Measurements from ENCODE around the gene HOXB8. TPM values are rescaled to one million over a fixed set of nuclear protein-coding genes. Genes with fewer than 3 reads are reported as not detected.

Gene HOXB8
- total RNA-seq, 1 experiment from 2014 or later, result 0.70 TPM

- Histone ChIP-seq H3K79me2 (ENCODE audit: low read depth) (peaks cover 78% of the 10 kb centered on the region), H3F3A (ENCODE audit: insufficient read depth, low read depth) (peaks cover 22% of the 10 kb centered on the region; the same call in 1 of the 2 replicates), H3K4me2 (peak overlapping the region; percentile 93), H3K36me3 (ENCODE audit: low read depth) (no peaks in the 10 kb centered on the region), H2AFZ (0 out of 2 replicates have a peak overlapping the region, but pooled peaks have one; percentile 57), H3K27ac (no peak overlapping the region), H3K9me2 (ENCODE audit: insufficient read depth) (no peaks in the 10 kb centered on the region), H3K4me1 (replicated peaks; ENCODE audit: insufficient read depth) (peaks cover 19% of the 10 kb centered on the region), H3K27me3 (ENCODE audit: insufficient read depth, low read depth) (no peaks in the 10 kb centered on the region), H4K20me1 (ENCODE audit: insufficient read depth) (peaks cover 41% of the 10 kb centered on the region), H3K4me3 (peak overlapping the region; percentile 74; the same call in 1 of the 2 replicates), H3K9me3 (ENCODE audit: insufficient read depth, low read depth) (no peaks in the 10 kb centered on the region)
- ChIA-PET CTCF (interaction anchor here (0.6 to 0.7 kb wide), 2 partner anchors 114 to 594 kb away, joined by 4 read pairs; no protein-coding TSS in a partner anchor), POLR2A (ENCODE audit: unreplicated experiment) (interaction anchor here (0.5 to 0.7 kb wide), 2 partner anchors 17 to 109 kb away, joined by 3 to 19 read pairs; no protein-coding TSS in a partner anchor)
- BruUV-seq (replicated peaks), result no TSS peak
- no peak for DNase-seq
- intact Hi-C loops (cut with micrococcal nuclease; ENCODE audit: unreplicated experiment), result no loop called here
- TF ChIP-seq EZH2 (IDR thresholded peaks at IDR 0.05; ENCODE audit: low read depth), result no peak
- TF ChIP-seq CTCF (conservative IDR thresholded peaks at IDR 0.05), result no peak
Measured at GRCh38 chr17:48601539-48602425, 13.3 kb downstream of the HOXB8 start.

- peaks cover 19% of the 10 kb centered on the region for H3K4me1 ChIP-seq (replicated peaks; ENCODE audit: insufficient read depth)
- H3K4me3 ChIP-seq, result no peak overlapping the region
- H2AFZ ChIP-seq, result no peak overlapping the region
- peaks cover 22% of the 10 kb centered on the region; the same call in 1 of the 2 replicates for H3F3A ChIP-seq (ENCODE audit: insufficient read depth, low read depth)
- ChIA-PET CTCF (interaction anchor here (0.6 to 0.7 kb wide), 2 partner anchors 114 to 593 kb away, joined by 4 read pairs; no protein-coding TSS in a partner anchor), POLR2A (ENCODE audit: unreplicated experiment) (interaction anchor here (0.5 kb wide), 1 partner anchor 17 kb away, joined by 3 read pairs; no protein-coding TSS in a partner anchor)
- DNase-seq, result no peak
- H3K9me3 ChIP-seq (ENCODE audit: insufficient read depth, low read depth), result no peaks in the 10 kb centered on the region
- no peaks in the 10 kb centered on the region for H3K27me3 ChIP-seq (ENCODE audit: insufficient read depth, low read depth)
- no peak overlapping the region for H3K4me2 ChIP-seq
- no TSS peak for BruUV-seq (replicated peaks)
- H4K20me1 ChIP-seq (ENCODE audit: insufficient read depth), result peaks cover 41% of the 10 kb centered on the region
- no peak overlapping the region for H3K27ac ChIP-seq
- no peaks in the 10 kb centered on the region for H3K36me3 ChIP-seq (ENCODE audit: low read depth)
- intact Hi-C loops (cut with micrococcal nuclease; ENCODE audit: unreplicated experiment), result no loop called here
- peaks cover 79% of the 10 kb centered on the region for H3K79me2 ChIP-seq (ENCODE audit: low read depth)
- TF ChIP-seq CTCF (conservative IDR thresholded peaks at IDR 0.05), result no peak
- no peak for TF ChIP-seq EZH2 (IDR thresholded peaks at IDR 0.05; ENCODE audit: low read depth)
- no peaks in the 10 kb centered on the region for H3K9me2 ChIP-seq (ENCODE audit: insufficient read depth)
Measured at GRCh38 chr17:48601207-48601538, 13.9 kb downstream of the HOXB8 start.

- intact Hi-C loops (cut with micrococcal nuclease; ENCODE audit: unreplicated experiment), result no loop called here
- Histone ChIP-seq H3K27me3 (ENCODE audit: insufficient read depth, low read depth) (no peaks in the 10 kb centered on the region), H3K27ac (no peak overlapping the region), H4K20me1 (ENCODE audit: insufficient read depth) (peaks cover 41% of the 10 kb centered on the region), H3K4me1 (replicated peaks; ENCODE audit: insufficient read depth) (peaks cover 15% of the 10 kb centered on the region), H3F3A (ENCODE audit: insufficient read depth, low read depth) (peaks cover 22% of the 10 kb centered on the region; the same call in 1 of the 2 replicates), H3K4me2 (no peak overlapping the region), H3K4me3 (no peak overlapping the region), H3K9me3 (ENCODE audit: insufficient read depth, low read depth) (no peaks in the 10 kb centered on the region), H3K79me2 (ENCODE audit: low read depth) (peaks cover 79% of the 10 kb centered on the region), H3K9me2 (ENCODE audit: insufficient read depth) (no peaks in the 10 kb centered on the region), H2AFZ (no peak overlapping the region), H3K36me3 (ENCODE audit: low read depth) (0 out of 2 replicates have a peak, but pooled peaks cover under 1% of the 10 kb centered on the region)
- DNase-seq, result no peak
- no TSS peak for BruUV-seq (replicated peaks)
- ChIA-PET CTCF (interaction anchor here (0.7 kb wide), 1 partner anchor 113 kb away, joined by 4 read pairs; no protein-coding TSS in a partner anchor), POLR2A (ENCODE audit: unreplicated experiment) (no interaction called here)
- TF ChIP-seq EZH2 (IDR thresholded peaks at IDR 0.05; ENCODE audit: low read depth), result no peak
- no peak for TF ChIP-seq CTCF (conservative IDR thresholded peaks at IDR 0.05)
Measured at GRCh38 chr17:48600244-48601098, 14.6 kb downstream of the HOXB8 start.
